Sigmoid colon (tissue), 7 donors: ENCODE results near the gene MSX2. TPM values are rescaled to one million over a fixed set of nuclear protein-coding genes. Genes with fewer than 3 reads are reported as not detected.

Experiments
- DNase-seq: peaks from one replicate; pipeline ENCODE4 v3.0.0-alpha.2; 2019
- H3K27ac ChIP-seq, 4 donors: fragments of 200-600 bp; sonication (generic); one replicate each; pipeline ENCODE4 v1.5.1; 2016 to 2019; ENCODE audit warnings: mild to moderate bottlenecking in 1 of 4
- H3K27me3 ChIP-seq, 3 donors: fragments of 200-600 bp; sonication (generic); one replicate each; pipeline ENCODE4 v1.5.1; 2019; ENCODE audit warnings: mild to moderate bottlenecking in 1 of 3
- H3K36me3 ChIP-seq, 4 donors: fragments of 200-600 bp; sonication (generic); one replicate each; pipeline ENCODE4 v1.5.1; 2016 to 2019
- H3K4me1 ChIP-seq, 4 donors: fragments of 200-600 bp; sonication (generic); one replicate each; pipeline ENCODE4 v1.5.1; 2017 to 2019
- H3K4me3 ChIP-seq, 4 donors: fragments of 200-600 bp; sonication (generic); one replicate each; pipeline ENCODE4 v1.5.1; 2017 to 2019; ENCODE audit warnings: mild to moderate bottlenecking in 2 of 4, moderate library complexity in 1 of 4
- H3K9me3 ChIP-seq, 4 donors: fragments of 200-600 bp in 3 of 4; sonication (generic) in 3 of 4; one replicate each; pipeline versions ENCODE4 v1.5.1 to v1.6.1; 2013 to 2019
- CTCF ChIP-seq, 4 experiments: fragments of 450-650 bp in 3 of 4; fragments of 200-600 bp in 1 of 4; IDR thresholded peaks; one replicate each; pipeline ENCODE4 v1.5.1; 2016 to 2019; ENCODE audit warnings: antibody characterized with exemption in 4 of 4, mild to moderate bottlenecking in 3 of 4, moderate library complexity in 2 of 4
- EP300 ChIP-seq, 4 donors: sonication (generic); formaldehyde crosslinking; IDR thresholded peaks; one replicate each; pipeline ENCODE4 v1.6.1; 2017; ENCODE audit warnings: antibody characterized with exemption in 4 of 4
- POLR2A ChIP-seq, 2 donors: fragments of 450-650 bp; IDR thresholded peaks; one replicate each; pipeline ENCODE4 v1.6.1; 2016; ENCODE audit warnings: antibody characterized with exemption in 2 of 2, mild to moderate bottlenecking in 2 of 2, moderate library complexity in 2 of 2
- POLR2AphosphoS5 ChIP-seq, 4 donors: sonication (generic); formaldehyde crosslinking; IDR thresholded peaks; one replicate each; pipeline ENCODE4 v1.6.1; 2017; ENCODE audit warnings: antibody characterized with exemption in 4 of 4
- WGBS, 2 donors: extraction: QIAGEN DNeasy Blood & Tissue Kit; methylation state at CpG; one replicate each; pipeline ENCODE4 v1.1.7; 2013; 5-methylcytosine and 5-hydroxymethylcytosine counted together
- intact Hi-C: fragments of 100-400 bp; cut with DNase I; formaldehyde crosslinking; loops from one replicate; pipeline ENCODE4 v1.15.1; 2023
- polyA plus RNA-seq, 3 donors: library from polyadenylated mRNA; stranded (reverse); fragments of 200-250 nt; gene quantifications; one replicate each; pipeline ENCODE4 v1.2.3, GENCODE V29; 2013
- total RNA-seq, 4 donors: library from RNA; depleted of rRNA; stranded (reverse); fragments of >200 nt; gene quantifications; one replicate each; pipeline ENCODE4 v1.1.0, GENCODE V29; 2016
- donor health status: healthy with polysubstance abuse.
- donor health status: Bipolar disorder and iron deficiency.
- donor health status: healthy.

The MSX2 gene
- total and polyA plus RNA-seq, 7 donors, result 0.16 to 1.8 (median 1.1) TPM; not detected in 2

- H3K36me3 ChIP-seq, result no peaks in the 10 kb centered on the region
- H3K4me3 ChIP-seq, result no peak overlapping the region
- H3K27me3 ChIP-seq, result peaks cover 17 to 67% (median 56%) of the 10 kb centered on the region in 3 donors
- TF ChIP-seq CTCF (IDR thresholded peaks at IDR 0.05) (no peak), POLR2A (IDR thresholded peaks at IDR 0.05) (no peak), POLR2AphosphoS5 (IDR thresholded peaks at IDR 0.05) (no peak), EP300 (IDR thresholded peaks at IDR 0.05) (no peak)
- H3K4me1 ChIP-seq, result peaks cover 0 to 20% (median 19%) of the 10 kb centered on the region in 4 donors
- no peak overlapping the region for H3K27ac ChIP-seq
- 23 to 26% methylated on average over 4 of the region's 4 CpGs for WGBS, 2 donors
- no peak for DNase-seq
- intact Hi-C loops, result loop anchor here (1.0 kb wide), 1 partner anchor 317 kb away; no protein-coding TSS in a partner anchor
- no peaks in the 10 kb centered on the region for H3K9me3 ChIP-seq
These were observed 11.9 kb downstream of the MSX2 start for GRCh38 chr5:174736331-174736721.

GRCh38 chr5:174736777-174737176 lies 12.4 kb downstream of the MSX2 start:
- WGBS, 2 donors, result 44 to 59% methylated on average over 1 of the region's 1 CpG

GRCh38 chr5:174737330-174737729 lies 12.9 kb downstream of the MSX2 start:
- H3K36me3 ChIP-seq, result no peaks in the 10 kb centered on the region
- peaks cover 0 to 9% (median 9%) of the 10 kb centered on the region in 4 donors for H3K4me1 ChIP-seq
- no peak overlapping the region for H3K4me3 ChIP-seq
- intact Hi-C loops, result no loop called here
- no peaks in the 10 kb centered on the region for H3K9me3 ChIP-seq
- TF ChIP-seq POLR2AphosphoS5 (IDR thresholded peaks at IDR 0.05) (no peak), EP300 (IDR thresholded peaks at IDR 0.05) (no peak), POLR2A (IDR thresholded peaks at IDR 0.05) (no peak), CTCF (IDR thresholded peaks at IDR 0.05) (no peak)
- WGBS, 2 donors, result 27 to 39% methylated on average over 15 of the region's 15 CpGs
- DNase-seq, result no peak
- no peak overlapping the region for H3K27ac ChIP-seq
- peaks cover 17 to 57% (median 46%) of the 10 kb centered on the region in 3 donors for H3K27me3 ChIP-seq

More at GRCh38 chr5:174736777-174737176, 12.4 kb downstream of the MSX2 start:
- no peak for DNase-seq
- Histone ChIP-seq H3K4me3 (no peak overlapping the region), H3K27ac (no peak overlapping the region), H3K36me3 (no peaks in the 10 kb centered on the region), H3K9me3 (no peaks in the 10 kb centered on the region), H3K4me1 (peaks cover 0 to 15% (median 14%) of the 10 kb centered on the region in 4 donors), H3K27me3 (peaks cover 17 to 62% (median 52%) of the 10 kb centered on the region in 3 donors)
- intact Hi-C loops, result loop anchor here (1.0 kb wide), 1 partner anchor 317 kb away; no protein-coding TSS in a partner anchor
- TF ChIP-seq CTCF (IDR thresholded peaks at IDR 0.05) (no peak), EP300 (IDR thresholded peaks at IDR 0.05) (no peak)

- Histone ChIP-seq H3K36me3 (no peaks in the 10 kb centered on the region), H3K4me3 (no peak overlapping the region), H3K4me1 (no peaks in the 10 kb centered on the region), H3K9me3 (no peaks in the 10 kb centered on the region), H3K27me3 (peaks cover 2 to 41% (median 11%) of the 10 kb centered on the region in 3 donors), H3K27ac (no peak overlapping the region)
- intact Hi-C loops, result no loop called here
- TF ChIP-seq POLR2AphosphoS5 (IDR thresholded peaks at IDR 0.05), result no peak
- no peak for TF ChIP-seq CTCF (IDR thresholded peaks at IDR 0.05)
- no peak for TF ChIP-seq EP300 (IDR thresholded peaks at IDR 0.05)
- TF ChIP-seq POLR2A (IDR thresholded peaks at IDR 0.05), result no peak
- no peak for DNase-seq
- WGBS, 2 donors, result 24 to 67% methylated on average over 5 of the region's 5 CpGs
These were observed 17.0 kb downstream of the MSX2 start for GRCh38 chr5:174741352-174741751.

GRCh38 chr5:174744896-174745295 lies 20.5 kb downstream of the MSX2 start:
- Histone ChIP-seq H3K4me1 (no peaks in the 10 kb centered on the region), H3K27me3 (peaks cover 2 to 52% (median 14%) of the 10 kb centered on the region in 3 donors), H3K9me3 (no peaks in the 10 kb centered on the region), H3K4me3 (no peak overlapping the region), H3K36me3 (no peaks in the 10 kb centered on the region), H3K27ac (no peak overlapping the region)
- WGBS, 2 donors, result 67 to 73% methylated on average over 2 of the region's 2 CpGs
- TF ChIP-seq POLR2A (IDR thresholded peaks at IDR 0.05) (no peak), POLR2AphosphoS5 (IDR thresholded peaks at IDR 0.05) (no peak), CTCF (IDR thresholded peaks at IDR 0.05) (no peak), EP300 (IDR thresholded peaks at IDR 0.05) (no peak)
- intact Hi-C loops, result no loop called here
- no peak for DNase-seq
